SW 1271 (cell line): ENCODE measurements around the gene DMAC1.
A peak's percentile ranks its signal among the peaks of the same experiment; 100 is the strongest.

Experiments used
- DNase-seq, 2 experiments: peaks; one replicate each; lab custom pipeline; 2025; lab: John Stamatoyannopoulos, UW

DMAC1 gene, protein sequence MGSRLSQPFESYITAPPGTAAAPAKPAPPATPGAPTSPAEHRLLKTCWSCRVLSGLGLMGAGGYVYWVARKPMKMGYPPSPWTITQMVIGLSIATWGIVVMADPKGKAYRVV

DNA sequence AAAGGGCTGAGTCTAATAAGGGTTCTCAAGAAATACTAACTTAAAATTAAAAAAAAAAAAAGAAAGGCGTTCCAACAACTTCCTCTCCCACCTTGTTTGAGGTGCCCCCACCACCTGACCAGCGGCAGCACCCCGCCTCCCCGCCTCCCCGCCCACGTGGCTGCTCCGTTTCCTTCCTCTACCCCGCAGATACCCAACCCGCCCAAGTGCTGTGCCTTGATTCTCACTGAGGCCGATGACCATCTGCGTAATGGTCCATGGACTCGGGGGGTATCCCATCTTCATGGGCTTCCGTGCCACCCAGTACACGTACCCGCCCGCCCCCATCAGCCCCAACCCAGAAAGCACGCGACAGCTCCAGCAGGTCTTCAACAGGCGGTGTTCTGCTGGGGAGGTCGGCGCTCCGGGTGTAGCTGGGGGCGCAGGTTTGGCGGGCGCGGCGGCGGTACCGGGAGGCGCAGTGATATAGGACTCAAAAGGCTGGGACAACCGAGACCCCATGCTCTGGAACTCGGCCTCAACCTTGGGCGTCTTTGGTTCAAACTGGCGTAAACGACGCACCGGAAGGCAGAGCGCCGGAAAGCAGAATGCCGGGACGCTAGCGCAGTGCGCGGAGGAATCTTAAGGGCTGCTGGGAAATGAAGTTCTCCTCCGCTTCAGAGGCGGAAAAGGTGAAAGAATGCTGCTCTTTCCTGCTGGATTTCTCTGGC, at the start of gene DMAC1:
Gene DMAC1 (minus strand): TSS at position 545 of the 710 bp plus-strand sequence. CDS start 44 bp downstream, at position 501.
- peak; percentile 9 to 49 for DNase-seq

DNA sequence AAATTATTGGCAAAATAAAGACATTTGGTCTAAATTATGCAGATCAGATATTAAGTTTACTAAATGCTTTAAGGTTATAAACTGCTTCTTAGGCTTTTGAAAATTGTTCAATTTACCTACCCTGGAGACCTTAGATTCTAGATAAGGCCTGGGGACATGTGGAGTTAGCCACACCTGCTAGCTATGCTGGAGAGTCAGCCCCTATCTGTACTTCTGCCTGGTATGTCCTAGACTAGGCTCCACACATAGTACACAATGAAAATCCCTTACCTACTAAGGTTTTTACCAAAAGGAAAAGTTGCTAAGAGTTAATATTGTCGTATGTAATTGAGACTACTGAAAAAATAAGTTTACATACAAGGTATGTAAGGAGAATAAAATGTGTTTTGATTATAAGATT, 49.8 kb upstream of the DMAC1 start:
- DNase-seq: no peak

DNA sequence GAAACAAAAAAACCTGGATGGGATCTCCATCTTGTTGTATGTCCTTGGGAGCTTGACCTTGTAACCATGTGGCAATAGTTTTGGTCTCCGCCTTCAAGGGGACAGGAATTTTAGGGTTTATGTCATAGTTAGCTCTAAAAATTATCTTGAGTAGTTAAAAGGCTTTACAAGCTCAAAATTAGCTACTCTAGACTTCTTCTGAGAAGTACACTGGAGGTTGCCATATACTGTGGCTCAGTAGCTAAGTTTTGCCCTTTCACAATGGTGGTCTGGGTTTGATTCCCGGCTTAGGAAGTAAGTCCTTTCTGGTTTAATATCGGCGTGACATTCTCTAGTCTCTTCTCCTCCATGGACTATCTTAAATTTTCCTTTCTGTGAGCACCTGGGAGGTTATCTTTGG, 48.9 kb upstream of the DMAC1 start:
- DNase-seq: no peak

DNA sequence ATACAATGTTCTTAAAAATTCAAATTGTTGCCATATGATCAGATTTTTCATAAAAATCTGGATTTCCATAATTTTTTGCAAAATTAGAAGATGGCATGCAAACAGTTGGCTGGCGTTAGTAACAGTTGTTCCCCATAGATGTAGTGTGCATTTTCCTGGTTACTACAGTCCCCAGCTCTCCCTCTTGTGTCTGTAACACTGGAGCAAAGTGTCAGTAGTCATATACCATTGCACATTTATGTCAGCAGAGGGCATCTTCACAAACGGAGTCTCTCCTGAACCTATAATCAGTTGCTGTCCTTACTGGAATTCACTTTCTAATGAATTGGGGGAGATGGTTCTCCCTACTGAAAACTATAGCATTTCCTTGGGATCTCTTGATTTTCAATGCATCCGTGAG, 44.7 kb upstream of the DMAC1 start:
- no peak for DNase-seq

DNA sequence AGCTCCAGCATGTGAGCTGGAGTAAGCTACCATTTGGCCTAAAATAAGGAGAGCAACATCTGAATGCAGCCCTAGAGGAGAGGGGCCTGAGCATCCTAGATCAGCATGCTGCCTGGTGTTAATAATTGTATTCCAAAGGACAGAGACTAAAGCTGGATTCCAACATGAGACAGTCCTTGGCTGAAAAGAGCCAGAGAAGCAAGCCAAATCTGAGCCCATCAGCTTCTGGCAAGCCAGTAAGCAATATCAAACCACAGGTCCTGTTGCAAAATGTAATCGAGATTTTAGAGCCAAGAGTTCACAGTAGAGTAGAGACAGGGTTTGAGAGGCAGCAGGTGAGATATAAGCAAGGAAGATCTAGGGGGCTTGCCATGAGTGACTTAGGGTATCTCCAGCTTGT, 42.3 kb upstream of the DMAC1 start:
- DNase-seq: no peak

DNA sequence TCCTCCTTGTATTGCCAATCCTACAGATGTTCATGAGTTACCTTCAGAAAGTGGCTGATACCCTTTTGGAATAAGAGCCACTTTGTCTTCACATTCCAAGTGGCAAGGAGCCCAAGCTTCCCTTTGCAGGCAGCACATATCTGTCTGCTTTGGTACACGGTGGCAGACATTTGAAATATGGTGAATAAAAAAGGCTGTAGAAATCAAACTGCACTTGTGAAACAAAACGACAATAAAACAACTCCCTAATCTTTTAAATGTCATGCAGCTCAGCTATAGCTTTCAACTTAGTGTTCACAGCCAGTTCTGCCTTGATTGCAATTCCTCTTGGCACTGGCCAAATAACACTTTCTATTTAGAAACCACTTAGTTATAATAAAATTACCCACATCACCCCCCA, 35.0 kb upstream of the DMAC1 start:
- no peak for DNase-seq

DNA sequence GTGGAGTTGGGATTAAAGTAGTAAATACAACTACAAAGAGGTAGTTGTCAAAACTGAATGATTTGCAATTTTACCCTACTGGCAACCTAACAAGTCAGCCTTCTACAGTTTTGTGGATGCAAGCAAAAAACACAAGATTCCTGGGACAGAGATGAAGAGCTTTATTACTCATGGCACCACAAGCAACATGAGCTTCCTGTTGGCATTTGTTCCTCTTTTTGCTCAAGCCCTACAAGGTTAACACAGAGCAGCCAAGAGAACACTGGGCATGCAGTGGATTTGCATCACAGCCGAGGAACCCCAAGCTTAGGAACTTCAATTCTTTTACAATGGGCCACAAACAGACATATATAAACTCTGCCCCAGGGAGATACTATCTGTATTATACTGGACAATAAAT, 28.8 kb upstream of the DMAC1 start:
- DNase-seq: no peak

DNA sequence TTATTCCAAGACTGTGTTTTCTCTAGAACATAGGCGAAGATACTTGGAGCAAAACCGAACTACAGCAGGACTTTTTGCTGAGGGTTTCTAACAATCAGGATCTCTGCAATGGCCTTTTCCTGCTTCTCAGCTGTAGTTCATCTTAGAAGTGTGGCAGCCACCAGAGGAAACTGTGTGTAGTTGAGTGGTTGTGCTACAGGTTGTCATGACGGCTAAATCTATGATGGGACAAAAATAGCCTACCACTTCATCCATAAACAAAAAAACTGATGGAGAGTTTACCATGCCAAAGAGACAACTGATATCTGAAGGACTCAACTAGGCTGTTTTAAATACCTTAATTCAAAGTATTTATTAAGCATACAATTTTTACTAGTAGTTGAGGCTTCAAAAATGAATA, 28.2 kb upstream of the DMAC1 start:
- DNase-seq: no peak

DNA sequence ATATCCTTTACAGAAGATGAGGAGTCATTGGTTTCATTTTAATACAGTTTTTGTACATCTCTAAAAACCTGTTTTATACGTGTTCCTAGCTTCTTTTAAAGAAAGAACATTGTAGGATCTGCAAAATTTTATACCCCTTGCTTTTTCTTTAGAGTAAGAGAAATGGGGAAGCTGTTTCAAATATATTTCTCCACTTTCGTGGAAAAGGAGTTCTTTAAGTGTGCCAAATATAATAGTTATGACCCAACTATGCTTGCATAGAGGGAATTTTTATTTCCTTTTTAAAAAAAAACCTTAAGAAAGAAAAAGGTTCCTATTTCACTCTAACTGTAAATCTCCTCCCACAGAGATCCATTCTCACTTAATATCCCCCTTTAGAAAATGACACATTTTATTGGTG, 27.5 kb upstream of the DMAC1 start:
- no peak for DNase-seq

DNA sequence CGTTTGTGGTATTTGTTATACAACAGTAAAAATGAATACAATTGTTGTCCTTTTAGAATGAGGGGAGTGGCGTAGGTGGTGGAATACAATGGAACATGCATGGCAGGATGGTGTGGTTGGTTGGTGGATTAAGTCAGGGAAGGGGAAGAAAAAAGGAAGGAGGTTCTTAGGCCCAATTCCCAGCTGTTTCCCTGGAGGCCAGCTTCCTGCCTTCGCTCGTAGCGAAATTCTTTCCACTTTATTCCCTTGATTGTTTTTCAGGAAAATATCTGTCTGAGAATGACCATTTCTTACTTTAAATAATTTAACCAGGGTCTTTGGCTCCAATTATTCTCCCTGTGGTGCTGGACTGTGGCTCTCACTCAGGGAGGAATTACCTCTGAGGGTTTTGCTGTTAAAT, 24.1 kb upstream of the DMAC1 start:
- no peak for DNase-seq

DNA sequence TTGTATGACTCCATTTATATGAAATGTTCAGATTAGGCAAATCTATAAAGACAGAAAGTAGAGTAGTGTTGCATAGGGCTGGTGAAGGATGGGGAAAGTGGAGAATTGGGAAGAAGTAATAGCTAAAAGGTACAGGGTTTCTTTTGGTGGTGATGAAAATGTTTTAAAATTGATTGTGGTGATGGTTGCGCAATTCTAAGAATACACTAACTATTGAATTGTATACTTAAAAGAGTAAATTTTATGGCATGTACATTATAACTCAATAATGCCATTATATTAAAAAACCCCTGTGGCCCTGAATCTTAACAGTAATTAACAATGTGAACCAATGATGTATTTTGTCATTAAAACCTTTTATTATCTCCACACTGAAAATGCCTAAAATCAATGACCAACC, 20.4 kb upstream of the DMAC1 start:
- no peak for DNase-seq

DNA sequence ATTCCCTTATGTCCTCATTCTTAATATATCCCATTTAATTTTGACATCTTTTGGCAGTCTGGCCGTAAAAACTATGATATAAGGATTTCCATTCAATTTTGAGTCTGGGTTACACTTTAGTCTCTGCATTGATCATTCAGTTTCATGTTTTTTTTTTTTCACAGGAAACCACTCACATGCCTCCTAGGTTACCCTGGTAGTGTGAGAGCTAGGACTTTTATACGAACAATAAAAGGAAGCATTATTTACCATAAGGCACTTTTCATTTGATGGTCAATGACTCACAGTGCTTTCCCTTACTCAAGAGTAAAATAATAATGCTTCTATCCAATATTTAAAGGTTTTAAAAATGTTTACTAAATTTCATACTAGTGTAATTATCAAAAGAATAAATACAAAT, 16.4 kb upstream of the DMAC1 start:
- DNase-seq: no peak

DNA sequence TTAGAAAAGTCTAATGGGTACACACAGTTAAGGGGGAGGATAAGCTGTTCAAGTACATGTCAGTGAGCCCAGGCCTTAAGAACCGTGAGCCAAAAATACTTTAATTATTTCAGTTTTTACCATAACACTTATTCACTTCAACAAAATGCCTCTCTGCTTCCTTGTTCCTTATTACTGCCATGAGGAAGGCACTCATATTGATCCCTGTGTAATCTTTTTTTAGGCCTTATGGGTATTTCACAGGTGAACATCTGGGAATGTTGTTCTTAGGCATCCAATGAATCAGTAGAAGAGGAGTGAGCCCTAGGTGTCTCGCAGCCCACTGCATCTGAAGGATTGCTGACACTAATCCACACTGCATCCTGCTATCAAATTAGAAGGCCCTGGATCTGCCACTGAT, 13.5 kb upstream of the DMAC1 start:
- DNase-seq: no peak

DNA sequence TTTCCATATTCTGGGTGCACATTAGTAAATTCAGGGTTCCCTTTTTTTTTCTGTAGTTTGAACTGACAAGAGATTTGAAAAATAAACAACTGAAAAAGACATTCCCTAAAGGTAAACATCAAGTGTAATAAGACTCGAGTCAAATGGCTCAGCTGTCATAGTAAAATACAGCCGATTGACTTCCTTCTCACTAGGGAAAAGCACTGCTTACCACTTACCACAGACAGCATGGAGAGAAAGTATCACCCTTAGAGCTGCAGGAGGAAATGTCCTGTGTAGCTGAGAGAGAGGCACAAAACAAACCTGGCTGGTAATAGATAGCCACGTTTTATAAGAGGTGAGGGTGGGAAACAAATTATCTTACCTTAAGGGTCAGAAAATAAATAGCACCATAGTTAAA, 12.1 kb upstream of the DMAC1 start:
- DNase-seq: no peak

DNA sequence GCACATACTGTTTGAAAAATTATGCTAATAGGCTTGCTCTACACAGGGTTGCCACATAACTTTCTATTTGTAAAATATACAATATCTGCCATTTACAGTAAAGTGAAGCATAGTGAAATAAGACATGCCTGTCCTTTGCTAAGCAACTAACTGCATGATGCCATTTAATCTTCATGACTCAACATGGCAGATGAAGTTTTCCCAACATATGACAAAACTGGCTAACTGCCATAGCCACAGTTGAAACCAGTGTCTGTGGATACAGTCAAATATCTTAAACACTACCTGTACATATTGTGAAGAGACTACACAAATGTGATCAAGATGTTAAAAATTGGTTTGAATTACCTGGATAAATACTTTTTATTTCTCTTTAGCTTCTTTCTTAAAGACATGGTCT, 3.1 kb upstream of the DMAC1 start:
- no peak for DNase-seq

DNA sequence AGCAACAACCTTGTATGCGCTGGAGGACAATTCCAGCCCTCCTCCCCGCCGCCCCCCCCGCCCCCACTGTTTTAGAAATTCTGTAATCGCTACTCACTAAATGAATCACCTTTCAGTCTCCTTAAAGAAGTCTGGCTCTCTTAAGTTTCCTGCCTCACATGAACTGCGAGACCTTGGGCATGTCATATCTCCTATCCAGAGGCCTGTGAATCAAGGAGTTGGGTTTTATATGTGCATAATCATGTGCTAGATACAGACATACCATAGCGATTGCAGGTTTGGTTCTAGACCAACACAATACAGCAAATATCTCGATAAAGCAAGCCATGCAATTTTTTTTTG, 337 bp upstream of the DMAC1 start:
- DNase-seq: no peak

DNA sequence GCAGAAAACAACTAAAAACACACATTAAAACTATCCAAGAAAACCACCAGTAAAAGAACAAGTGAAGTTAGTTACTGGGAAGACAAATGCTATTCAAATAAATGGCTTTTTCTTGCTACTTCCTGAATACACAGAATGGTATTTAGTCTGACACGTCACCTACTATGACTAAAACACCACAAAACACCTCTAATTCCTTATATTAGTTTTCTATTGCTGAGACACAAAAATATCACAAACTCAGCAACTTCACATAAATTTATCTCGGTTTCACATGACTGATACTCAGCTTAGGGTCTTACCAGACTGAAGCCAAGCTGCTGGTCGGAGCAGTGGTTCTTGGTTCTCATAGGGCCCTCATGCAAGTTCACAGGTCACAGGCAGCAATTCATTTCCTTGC, 5.4 kb downstream of the DMAC1 start:
- no peak for DNase-seq

DNA sequence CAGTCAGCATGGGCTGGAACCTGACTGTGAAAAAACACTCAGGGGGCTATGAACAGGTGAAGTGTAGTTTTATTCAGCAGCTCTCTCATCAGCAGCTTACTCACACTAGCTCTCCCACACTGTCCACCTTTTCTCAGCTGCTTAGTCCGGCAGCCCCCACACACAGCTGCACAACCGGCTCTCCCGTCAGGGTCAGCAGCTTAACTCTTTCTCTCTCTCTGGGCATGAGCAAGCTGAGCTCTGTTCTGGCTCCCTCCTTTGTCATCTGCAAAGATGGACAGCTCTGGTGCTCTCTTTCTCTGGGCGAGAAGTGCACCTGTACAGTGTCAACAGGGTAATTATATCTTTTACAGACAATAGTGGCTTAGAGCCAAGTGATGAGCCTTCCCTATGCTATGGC, 8.2 kb downstream of the DMAC1 start:
- no peak for DNase-seq

DNA sequence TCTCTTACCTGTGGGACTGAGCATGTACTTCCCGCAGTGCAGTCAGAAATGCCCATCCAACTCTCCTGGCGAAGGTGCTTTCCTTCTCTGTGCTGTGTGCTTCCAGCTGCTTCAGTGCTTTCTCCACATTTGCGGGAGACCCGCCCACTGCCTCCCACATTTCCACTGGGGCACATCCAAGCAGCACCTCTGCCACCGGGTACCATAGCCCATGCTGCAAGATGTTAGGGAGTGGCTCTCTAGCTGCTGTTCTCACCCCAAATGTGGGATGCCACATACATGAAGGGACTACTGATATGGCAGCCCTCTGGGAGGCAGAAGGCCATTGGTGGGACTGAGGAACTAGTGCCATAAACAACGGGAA, 8.8 kb downstream of the DMAC1 start:
- DNase-seq: no peak

DNA sequence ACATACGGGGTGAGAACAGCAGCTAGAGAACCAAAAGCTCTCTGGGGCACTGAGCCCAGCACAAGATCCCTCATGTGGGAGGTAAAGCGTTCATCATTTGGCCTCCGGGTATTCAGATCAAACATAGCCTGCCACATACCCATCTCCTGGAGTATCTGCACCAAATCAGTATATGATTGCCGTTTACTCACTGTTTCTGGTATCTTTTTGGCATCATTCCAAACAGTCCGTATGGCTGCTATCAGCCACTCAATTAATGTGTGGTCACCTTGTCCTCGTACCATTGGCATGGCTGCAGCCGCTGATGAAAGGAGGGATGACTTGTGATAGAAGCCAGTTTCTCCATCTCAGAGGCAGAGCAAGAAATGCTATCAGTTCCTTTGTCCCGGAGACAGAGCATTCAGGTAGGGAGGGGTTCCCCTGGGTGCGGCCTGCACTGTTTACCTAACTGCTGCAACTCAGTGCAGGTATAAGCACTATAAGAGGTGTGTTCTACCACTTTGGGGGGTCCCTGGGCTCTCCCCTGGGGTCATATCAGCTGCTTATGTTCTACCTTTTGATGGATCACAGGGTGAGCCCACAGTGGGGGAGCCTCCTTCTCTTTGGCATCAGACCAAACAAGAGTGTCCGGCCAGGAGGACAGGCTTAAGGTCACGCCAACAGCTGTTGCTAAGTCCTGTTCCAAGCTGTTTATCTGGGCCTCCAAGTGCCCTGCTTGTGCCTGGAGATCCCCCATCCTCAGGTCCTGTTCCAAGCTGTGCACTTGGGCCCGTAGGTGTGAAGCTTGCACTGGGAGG, 9.4 kb downstream of the DMAC1 start:
- no peak for DNase-seq

DNA sequence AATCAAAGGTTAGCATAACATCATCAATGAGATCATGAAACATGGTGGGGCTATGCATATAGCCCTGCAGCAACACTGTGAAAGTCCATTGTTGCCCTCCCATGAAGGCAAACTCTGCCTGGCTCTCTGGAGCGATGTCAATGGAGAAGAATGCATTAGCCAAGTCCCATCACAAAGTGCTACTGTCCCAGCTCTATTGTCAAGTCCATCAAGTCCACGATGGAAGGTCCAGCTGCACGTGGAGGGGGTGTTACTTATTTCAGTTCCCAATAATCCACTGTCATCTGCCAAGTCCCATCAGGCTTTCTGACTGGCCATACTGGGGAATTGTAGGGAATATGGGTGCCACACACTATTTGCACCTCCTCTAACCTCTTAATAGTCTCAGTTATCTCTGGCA, 10.8 kb downstream of the DMAC1 start:
- DNase-seq: no peak

DNA sequence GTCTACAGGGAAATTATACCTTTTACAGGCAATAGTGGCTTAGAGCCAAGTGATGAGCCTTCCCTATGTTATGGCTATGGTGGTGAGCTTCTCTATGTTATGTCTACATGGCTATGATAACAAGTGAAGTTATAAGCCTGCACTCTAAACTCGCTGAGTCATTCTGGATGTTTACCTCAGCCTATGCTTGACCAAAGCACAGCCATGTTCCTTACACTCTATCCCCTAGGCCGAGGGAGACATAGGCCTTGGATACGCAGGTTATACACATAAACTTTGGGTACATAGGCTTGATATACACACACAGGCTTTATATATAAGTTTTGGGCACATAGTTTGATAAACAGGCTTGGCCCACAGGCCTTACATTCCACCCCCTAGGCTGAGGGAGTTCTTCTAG, 13.8 kb downstream of the DMAC1 start:
- DNase-seq: no peak

DNA sequence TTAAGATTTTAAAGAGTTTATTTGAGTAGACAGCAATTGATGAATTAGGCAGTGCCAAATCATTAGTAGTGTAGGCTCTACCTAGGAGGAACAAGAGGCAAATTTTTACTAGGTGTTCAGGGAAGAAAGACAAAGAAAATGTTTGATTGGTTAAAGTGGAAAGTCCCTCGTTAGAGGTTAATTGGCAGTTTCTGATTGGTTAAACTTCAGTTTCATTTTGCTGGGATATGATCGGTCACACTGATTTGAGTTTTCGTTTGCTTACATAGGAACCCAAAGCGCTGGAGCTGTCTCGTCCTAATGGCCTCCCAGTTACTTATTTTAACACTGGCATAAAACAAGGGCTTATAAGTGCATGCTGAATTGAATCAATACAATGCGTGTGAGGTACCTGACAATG, 15.1 kb downstream of the DMAC1 start:
- no peak for DNase-seq

DNA sequence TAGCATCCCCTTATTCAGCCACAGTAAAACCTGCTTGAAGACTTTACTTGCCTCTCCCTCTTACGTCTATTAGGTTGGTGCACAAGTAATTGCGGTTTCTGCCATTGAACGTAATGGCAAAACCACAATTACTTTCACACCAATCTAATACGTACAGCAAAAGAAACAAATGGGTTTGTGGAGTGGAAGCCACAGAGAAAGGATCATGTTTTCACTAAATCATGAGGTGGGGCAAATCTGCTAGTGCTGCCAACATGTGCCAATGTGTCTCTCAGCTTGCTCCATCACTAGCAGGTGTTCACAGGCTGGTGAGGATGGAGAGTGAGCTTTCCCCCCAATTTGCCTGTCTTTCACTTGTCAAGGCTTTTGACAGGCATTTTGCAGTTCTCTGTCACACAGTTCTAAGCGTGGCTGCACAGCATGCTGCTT, 15.9 kb downstream of the DMAC1 start:
- no peak for DNase-seq
